SK-N-SH (cell line): ENCODE data around the gene DMGDH. TPM values are rescaled to one million over a fixed set of nuclear protein-coding genes. Genes with fewer than 3 reads are reported as not detected.

Experiments
- CTCF ChIA-PET: fragments of 300-600, 350-600 bp; formaldehyde crosslinking; extraction: SDS; loops from one replicate; lab custom pipeline; 2021; lab: Yijun Ruan, JAX
- POLR2A ChIA-PET: fragments of 350-600 bp; sonication (Branson Sonifier 250); formaldehyde crosslinking; extraction: SDS; loops from one replicate; lab custom pipeline; 2020; ENCODE audit warnings: antibody characterized with exemption, inconsistent platforms; lab: Yijun Ruan, JAX
- DNase-seq: peaks from one replicate; pipeline ENCODE4 v3.0.0; 2012
- H2AFZ ChIP-seq: fragments of 200-600 bp; sonication (generic); 2 replicates; pipeline ENCODE4 v1.8.1; 2016; ENCODE audit warnings: antibody characterized with exemption, mild to moderate bottlenecking, low read depth
- H3F3A ChIP-seq: fragments of 200-600 bp; sonication (generic); replicated peaks from 2 replicates; pipeline ENCODE3; 2016; ENCODE audit warnings: antibody characterized with exemption, mild to moderate bottlenecking; ENCODE audit not compliant: insufficient read depth
- H3K27ac ChIP-seq, 2 experiments: fragments of 200-500 bp in 1 of 2; fragments of 200-600 bp in 1 of 2; sonication (Bioruptor generic) in 1 of 2; sonication (generic), shearing (Covaris generic) in 1 of 2; 2 replicates each; pipeline versions ENCODE4 v1.5.1 to v1.6.1; 2014 to 2016; ENCODE audit warnings: low read depth in 2 of 2, inconsistent platforms in 1 of 2, low read length in 1 of 2, mild to moderate bottlenecking in 1 of 2, mixed read lengths in 1 of 2
- H3K27me3 ChIP-seq: fragments of 200-600 bp; sonication (generic), shearing (Covaris generic); 2 replicates; pipeline ENCODE4 v1.6.1; 2016; ENCODE audit warnings: mixed run types; ENCODE audit not compliant: insufficient read depth
- H3K36me3 ChIP-seq, 2 experiments: fragments of 200-500 bp in 1 of 2; fragments of 200-600 bp in 1 of 2; sonication (Bioruptor generic) in 1 of 2; sonication (generic) in 1 of 2; replicated peaks in 1 of 2; 2 replicates each; pipeline versions ENCODE3 to v1.5.1; 2014 to 2016; ENCODE audit warnings: low read length in 1 of 2, mild to moderate bottlenecking in 1 of 2; ENCODE audit not compliant: insufficient read depth in 2 of 2, control insufficient read depth in 1 of 2
- H3K4me1 ChIP-seq, 2 experiments: fragments of 200-500 bp in 1 of 2; fragments of 200-600 bp in 1 of 2; sonication (Bioruptor generic) in 1 of 2; sonication (generic), shearing (Covaris generic) in 1 of 2; 2 replicates each; pipeline versions ENCODE4 v1.5.1 to v1.6.1; 2014 to 2016; ENCODE audit warnings: low read depth in 1 of 2, low read length in 1 of 2, mixed run types in 1 of 2; ENCODE audit not compliant: insufficient read depth in 2 of 2, control insufficient read depth in 1 of 2
- H3K4me2 ChIP-seq: fragments of 200-600 bp; sonication (generic), shearing (Covaris generic); 2 replicates; pipeline ENCODE4 v1.6.1; 2017; ENCODE audit warnings: mixed run types
- H3K4me3 ChIP-seq, 2 experiments: fragments of 200-500 bp in 1 of 2; fragments of 200-600 bp in 1 of 2; sonication (Bioruptor generic) in 1 of 2; sonication (generic), shearing (Covaris generic) in 1 of 2; 2 replicates each; pipeline versions ENCODE4 v1.5.1 to v1.8.1; 2014 to 2016; ENCODE audit warnings: low read depth in 2 of 2, inconsistent platforms in 1 of 2, low read length in 1 of 2, mild to moderate bottlenecking in 1 of 2, mixed read lengths in 1 of 2, moderate library complexity in 1 of 2
- H3K79me2 ChIP-seq: fragments of 200-600 bp; sonication (generic); 2 replicates; pipeline ENCODE4 v1.8.1; 2017; ENCODE audit warnings: mild to moderate bottlenecking; ENCODE audit not compliant: insufficient read depth
- H3K9ac ChIP-seq: fragments of 200-600 bp; sonication (generic); 2 replicates; pipeline ENCODE4 v1.6.1; 2017; ENCODE audit warnings: mixed run types
- H3K9me2 ChIP-seq: fragments of 200-600 bp; sonication (generic); 2 replicates; pipeline ENCODE4 v1.6.1; 2017; ENCODE audit warnings: mixed run types
- H3K9me3 ChIP-seq: fragments of 200-600 bp; sonication (generic); 2 replicates; pipeline ENCODE4 v1.6.1; 2017; ENCODE audit warnings: mixed run types, mild to moderate bottlenecking, moderate library complexity
- H4K20me1 ChIP-seq: fragments of 200-600 bp; sonication (generic); 2 replicates; pipeline ENCODE4 v1.6.1; 2017; ENCODE audit warnings: mild to moderate bottlenecking, mixed run types; ENCODE audit not compliant: insufficient read depth
- CHD2 ChIP-seq: fragments of 150-350 bp; IDR thresholded peaks from 2 replicates; pipeline ENCODE4 v1.6.1; 2018; ENCODE audit warnings: low read length; ENCODE audit not compliant: partially characterized antibody
- ELF1 ChIP-seq: IDR thresholded peaks from 2 replicates; pipeline ENCODE4 v1.4.0; 2012
- EP300 ChIP-seq, 2 experiments: IDR thresholded peaks; 2 replicates each; pipeline versions ENCODE4 v1.4.0 to v1.6.1; 2012; ENCODE audit warnings: borderline replicate concordance in 1 of 2, low read depth in 1 of 2, low read length in 1 of 2
- FOSL2 ChIP-seq: IDR thresholded peaks from 2 replicates; pipeline ENCODE4 v1.4.0; 2012; ENCODE audit warnings: low read depth, mild to moderate bottlenecking, moderate library complexity, borderline replicate concordance
- MEF2A ChIP-seq: IDR thresholded peaks from 2 replicates; pipeline ENCODE4 v1.4.0; 2012; ENCODE audit warnings: low read depth, borderline replicate concordance
- MXI1 ChIP-seq: IDR thresholded peaks from 2 replicates; pipeline ENCODE4 v1.6.1; 2012; ENCODE audit warnings: mild to moderate bottlenecking, low read depth, low read length, improper control_type of control experiment
- NFIC ChIP-seq: IDR thresholded peaks from 2 replicates; pipeline ENCODE4 v1.4.0; 2012; ENCODE audit warnings: borderline replicate concordance
- NRF1 ChIP-seq: IDR thresholded peaks from 2 replicates; pipeline ENCODE4 v1.6.1; 2012; ENCODE audit warnings: low read depth, mild to moderate bottlenecking, low read length
- RAD21 ChIP-seq: IDR thresholded peaks from 2 replicates; pipeline ENCODE4 v1.6.1; 2012; ENCODE audit warnings: mild to moderate bottlenecking, low read length
- RCOR1 ChIP-seq: fragments of 150-350 bp; IDR thresholded peaks from 2 replicates; pipeline ENCODE4 v1.6.1; 2017; ENCODE audit warnings: antibody characterized with exemption, low read length
- RFX5 ChIP-seq: IDR thresholded peaks from 2 replicates; pipeline ENCODE4 v1.6.1; 2012; ENCODE audit warnings: mild to moderate bottlenecking, improper control_type of control experiment, low read length
- SIN3A ChIP-seq: IDR thresholded peaks from 2 replicates; pipeline ENCODE4 v1.6.1; 2012; ENCODE audit warnings: low read depth, mild to moderate bottlenecking, low read length, moderate library complexity, borderline replicate concordance
- SMC3 ChIP-seq: IDR thresholded peaks from 2 replicates; pipeline ENCODE4 v1.6.1; 2012; ENCODE audit warnings: low read depth, low read length, improper control_type of control experiment
- TAF1 ChIP-seq: IDR thresholded peaks from 2 replicates; pipeline ENCODE4 v1.6.1; 2012; ENCODE audit warnings: low read depth, mild to moderate bottlenecking, low read length, moderate library complexity, borderline replicate concordance
- TEAD4 ChIP-seq: IDR thresholded peaks from 2 replicates; pipeline ENCODE4 v1.4.0; 2012; ENCODE audit warnings: mild to moderate bottlenecking, borderline replicate concordance; ENCODE audit not compliant: insufficient read depth
- WGBS: methylation state at CpG from one replicate; pipeline ENCODE4 v1.1.6; 2017; ENCODE audit warnings: low lambda C conversion rate; 5-methylcytosine and 5-hydroxymethylcytosine counted together
- polyA plus RNA-seq, 3 experiments: library from polyadenylated mRNA; depleted of rRNA; stranded (reverse); fragments of >200 nt; gene quantifications; 2 replicates each; pipeline ENCODE4 v1.2.3, GENCODE V29; 2012
- TF ChIP-seq, protein P1 (sequence below): fragments of 150-350 bp; IDR thresholded peaks from 2 replicates; pipeline ENCODE4 v1.6.1; 2017; ENCODE audit warnings: antibody characterized with exemption, low read length, low read depth, borderline replicate concordance
- TF ChIP-seq, protein P2 (sequence below): IDR thresholded peaks from 2 replicates; pipeline ENCODE4 v1.4.0; 2012; ENCODE audit warnings: low read depth
- TF ChIP-seq, protein P3 (sequence below): fragments of 150-350 bp; IDR thresholded peaks from 2 replicates; pipeline ENCODE4 v1.6.1; 2016; ENCODE audit warnings: mild to moderate bottlenecking, low read depth, low read length
- TF ChIP-seq, protein P4 (sequence below): IDR thresholded peaks from 2 replicates; pipeline ENCODE4 v1.6.1; 2012; ENCODE audit warnings: mild to moderate bottlenecking, low read depth, low read length, moderate library complexity

Gene DMGDH
- polyA plus RNA-seq, 1 of the 3 experiments (the other 2 are of a cell fraction): 0.56 TPM

DNA sequence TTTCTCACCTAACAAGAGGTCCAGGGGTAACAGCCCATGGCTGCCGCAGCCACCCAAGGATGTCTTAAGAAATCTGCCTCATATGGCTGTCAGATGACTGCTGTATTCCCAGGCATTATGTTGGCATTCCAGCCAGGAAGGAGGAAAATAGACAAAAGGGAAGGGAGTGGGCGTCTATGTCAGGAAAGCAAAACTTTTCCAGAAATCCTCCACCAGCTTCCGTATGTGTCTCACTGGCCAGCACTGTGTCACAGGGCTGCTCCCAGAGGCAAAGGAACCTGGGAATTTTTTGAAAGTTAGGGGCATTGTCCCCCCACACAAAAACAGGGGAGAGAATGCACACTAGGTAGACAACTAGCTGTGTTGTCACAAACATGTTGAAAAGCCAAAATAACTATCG lies 7.3 kb upstream of the DMGDH start:
- H3K36me3 ChIP-seq: no peaks in the 10 kb centered on the region
- peaks cover 6% of the 10 kb centered on the region; the same call in 1 of the 2 replicates for H3K9me3 ChIP-seq
- POLR2A ChIA-PET: no interaction called here
- TF ChIP-seq TAF1 (no peak), NRF1 (no peak), RCOR1 (no peak), NFIC (no peak), MEF2A (no peak), ELF1 (no peak)
- H2AFZ ChIP-seq: no peak overlapping the region
- H3K79me2 ChIP-seq: no peaks in the 10 kb centered on the region
- no peak overlapping the region for H3K4me3 ChIP-seq
- DNase-seq: no peak
- H3K9me2 ChIP-seq: no peaks in the 10 kb centered on the region
- 82% methylated on average over 4 of the region's 4 CpGs for WGBS
- no peak overlapping the region for H3K27ac ChIP-seq
- H4K20me1 ChIP-seq: no peaks in the 10 kb centered on the region
- H3K4me2 ChIP-seq: no peak overlapping the region
- CTCF ChIA-PET: interaction anchor here (0.5 to 2.0 kb wide), 4 partner anchors 29 to 828 kb away, joined by 3 to 9 read pairs (median 4); no protein-coding TSS in a partner anchor
- no peaks in the 10 kb centered on the region for H3K27me3 ChIP-seq
- no peaks in the 10 kb centered on the region for H3F3A ChIP-seq
- H3K4me1 ChIP-seq: no peaks in the 10 kb centered on the region; a peak in 1 of 4 replicates
- H3K9ac ChIP-seq: no peak overlapping the region

DNA sequence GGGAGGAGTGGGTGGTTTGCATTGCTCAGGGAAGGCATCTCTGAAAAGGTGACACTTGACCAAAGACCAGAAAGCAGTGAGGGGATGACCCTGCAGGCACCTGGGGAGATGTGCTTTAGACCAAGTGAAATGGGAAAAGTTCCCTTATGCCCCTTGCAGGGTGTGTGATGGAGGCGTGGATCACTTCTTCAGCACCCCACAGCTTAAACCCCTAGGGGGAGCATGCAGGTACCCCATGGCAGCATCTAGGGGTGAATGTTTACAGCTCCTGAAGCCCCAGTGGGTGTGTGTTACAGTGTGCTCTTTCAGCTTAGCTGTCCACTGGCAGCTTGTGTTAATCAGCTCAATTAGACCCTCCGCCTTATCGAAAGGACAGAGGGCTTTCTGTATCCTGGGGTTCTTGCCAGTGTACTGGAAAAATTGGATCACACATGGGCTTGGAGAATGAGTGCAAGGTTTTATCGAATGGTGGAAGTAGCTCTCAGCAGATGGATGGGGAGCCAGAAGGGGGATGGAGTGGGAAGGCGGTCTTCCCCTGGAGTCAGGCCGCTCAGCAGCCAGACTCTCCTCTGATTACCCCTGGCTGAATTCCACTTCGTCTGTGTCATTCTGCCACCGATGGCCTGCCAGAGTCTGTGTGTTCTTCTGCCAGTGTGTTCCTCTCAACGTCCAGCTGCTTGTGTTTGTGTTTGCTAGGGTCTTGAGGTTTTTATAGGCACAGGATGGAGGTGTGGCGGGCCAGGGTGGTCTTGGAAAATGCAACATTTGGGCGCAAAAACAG lies 6.4 kb upstream of the DMGDH start:
- no peaks in the 10 kb centered on the region for H3K9me2 ChIP-seq
- no peaks in the 10 kb centered on the region for H3F3A ChIP-seq
- ChIA-PET POLR2A (no interaction called here), CTCF (interaction anchor here (0.6 to 1.6 kb wide), 3 partner anchors 51 to 57 kb away, joined by 3 to 9 read pairs (median 3); no protein-coding TSS in a partner anchor)
- H3K9ac ChIP-seq: no peak overlapping the region
- DNase-seq: no peak
- H2AFZ ChIP-seq: no peak overlapping the region
- peaks cover 6% of the 10 kb centered on the region; the same call in 1 of the 2 replicates for H3K9me3 ChIP-seq
- no peak overlapping the region for H3K27ac ChIP-seq
- TF ChIP-seq, protein P1, sequence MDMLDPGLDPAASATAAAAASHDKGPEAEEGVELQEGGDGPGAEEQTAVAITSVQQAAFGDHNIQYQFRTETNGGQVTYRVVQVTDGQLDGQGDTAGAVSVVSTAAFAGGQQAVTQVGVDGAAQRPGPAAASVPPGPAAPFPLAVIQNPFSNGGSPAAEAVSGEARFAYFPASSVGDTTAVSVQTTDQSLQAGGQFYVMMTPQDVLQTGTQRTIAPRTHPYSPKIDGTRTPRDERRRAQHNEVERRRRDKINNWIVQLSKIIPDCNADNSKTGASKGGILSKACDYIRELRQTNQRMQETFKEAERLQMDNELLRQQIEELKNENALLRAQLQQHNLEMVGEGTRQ: no peak
- no peak for TF ChIP-seq EP300 (IDR thresholded peaks at IDR 0.05; ENCODE audit: borderline replicate concordance in 1 of 2, low read depth in 1 of 2, low read length in 1 of 2)
- TF ChIP-seq RAD21: no peak
- TF ChIP-seq ELF1: no peak
- TF ChIP-seq CHD2: no peak
- no peak for TF ChIP-seq TAF1
- TF ChIP-seq SIN3A: no peak
- TF ChIP-seq, protein P2, sequence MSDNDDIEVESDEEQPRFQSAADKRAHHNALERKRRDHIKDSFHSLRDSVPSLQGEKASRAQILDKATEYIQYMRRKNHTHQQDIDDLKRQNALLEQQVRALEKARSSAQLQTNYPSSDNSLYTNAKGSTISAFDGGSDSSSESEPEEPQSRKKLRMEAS: no peak
- TF ChIP-seq, protein P3, sequence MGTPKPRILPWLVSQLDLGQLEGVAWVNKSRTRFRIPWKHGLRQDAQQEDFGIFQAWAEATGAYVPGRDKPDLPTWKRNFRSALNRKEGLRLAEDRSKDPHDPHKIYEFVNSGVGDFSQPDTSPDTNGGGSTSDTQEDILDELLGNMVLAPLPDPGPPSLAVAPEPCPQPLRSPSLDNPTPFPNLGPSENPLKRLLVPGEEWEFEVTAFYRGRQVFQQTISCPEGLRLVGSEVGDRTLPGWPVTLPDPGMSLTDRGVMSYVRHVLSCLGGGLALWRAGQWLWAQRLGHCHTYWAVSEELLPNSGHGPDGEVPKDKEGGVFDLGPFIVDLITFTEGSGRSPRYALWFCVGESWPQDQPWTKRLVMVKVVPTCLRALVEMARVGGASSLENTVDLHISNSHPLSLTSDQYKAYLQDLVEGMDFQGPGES: no peak
- TF ChIP-seq FOSL2: no peak
- TF ChIP-seq, protein P4, sequence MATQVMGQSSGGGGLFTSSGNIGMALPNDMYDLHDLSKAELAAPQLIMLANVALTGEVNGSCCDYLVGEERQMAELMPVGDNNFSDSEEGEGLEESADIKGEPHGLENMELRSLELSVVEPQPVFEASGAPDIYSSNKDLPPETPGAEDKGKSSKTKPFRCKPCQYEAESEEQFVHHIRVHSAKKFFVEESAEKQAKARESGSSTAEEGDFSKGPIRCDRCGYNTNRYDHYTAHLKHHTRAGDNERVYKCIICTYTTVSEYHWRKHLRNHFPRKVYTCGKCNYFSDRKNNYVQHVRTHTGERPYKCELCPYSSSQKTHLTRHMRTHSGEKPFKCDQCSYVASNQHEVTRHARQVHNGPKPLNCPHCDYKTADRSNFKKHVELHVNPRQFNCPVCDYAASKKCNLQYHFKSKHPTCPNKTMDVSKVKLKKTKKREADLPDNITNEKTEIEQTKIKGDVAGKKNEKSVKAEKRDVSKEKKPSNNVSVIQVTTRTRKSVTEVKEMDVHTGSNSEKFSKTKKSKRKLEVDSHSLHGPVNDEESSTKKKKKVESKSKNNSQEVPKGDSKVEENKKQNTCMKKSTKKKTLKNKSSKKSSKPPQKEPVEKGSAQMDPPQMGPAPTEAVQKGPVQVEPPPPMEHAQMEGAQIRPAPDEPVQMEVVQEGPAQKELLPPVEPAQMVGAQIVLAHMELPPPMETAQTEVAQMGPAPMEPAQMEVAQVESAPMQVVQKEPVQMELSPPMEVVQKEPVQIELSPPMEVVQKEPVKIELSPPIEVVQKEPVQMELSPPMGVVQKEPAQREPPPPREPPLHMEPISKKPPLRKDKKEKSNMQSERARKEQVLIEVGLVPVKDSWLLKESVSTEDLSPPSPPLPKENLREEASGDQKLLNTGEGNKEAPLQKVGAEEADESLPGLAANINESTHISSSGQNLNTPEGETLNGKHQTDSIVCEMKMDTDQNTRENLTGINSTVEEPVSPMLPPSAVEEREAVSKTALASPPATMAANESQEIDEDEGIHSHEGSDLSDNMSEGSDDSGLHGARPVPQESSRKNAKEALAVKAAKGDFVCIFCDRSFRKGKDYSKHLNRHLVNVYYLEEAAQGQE: no peak
- no peak for TF ChIP-seq SMC3
- no peak for TF ChIP-seq TEAD4
- TF ChIP-seq RFX5: no peak
- no peak for TF ChIP-seq MXI1
- H3K27me3 ChIP-seq: no peaks in the 10 kb centered on the region
- no peaks in the 10 kb centered on the region for H3K36me3 ChIP-seq
- H4K20me1 ChIP-seq: no peaks in the 10 kb centered on the region
- WGBS: 79% methylated on average over 7 of the region's 11 CpGs
- H3K4me1 ChIP-seq: peaks cover 0 to 4% of the 10 kb centered on the region in 2 experiments; a peak in 2 of 4 replicates
- H3K4me3 ChIP-seq: no peak overlapping the region
- no peak overlapping the region for H3K4me2 ChIP-seq
- H3K79me2 ChIP-seq: no peaks in the 10 kb centered on the region
